Right lobe of liver (tissue), 4 donors: ENCODE measurements around the gene UBE2J2.

ENCODE experiments used
- POLR2A ChIP-seq: fragments of 450-650 bp; IDR thresholded peaks from one replicate; pipeline ENCODE4 v1.6.1; 2017; ENCODE audit warnings: antibody characterized with exemption, mild to moderate bottlenecking
- TF ChIP-seq, protein P1 (sequence below), 4 donors: fragments of 200-600 bp in 3 of 4; fragments of 450-650 bp in 1 of 4; IDR thresholded peaks; one replicate each; pipeline versions ENCODE4 v1.5.1 to v1.8.0; 2016 to 2022; ENCODE audit warnings: antibody characterized with exemption in 4 of 4, mild to moderate bottlenecking in 2 of 4
- donor health status: DM: no; HTN: no; CAD: no.
- donor health status: DM: no; HTN: no; CAD: no.
- donor health status: DM: no; HTN: yes; CAD: no.

DNA sequence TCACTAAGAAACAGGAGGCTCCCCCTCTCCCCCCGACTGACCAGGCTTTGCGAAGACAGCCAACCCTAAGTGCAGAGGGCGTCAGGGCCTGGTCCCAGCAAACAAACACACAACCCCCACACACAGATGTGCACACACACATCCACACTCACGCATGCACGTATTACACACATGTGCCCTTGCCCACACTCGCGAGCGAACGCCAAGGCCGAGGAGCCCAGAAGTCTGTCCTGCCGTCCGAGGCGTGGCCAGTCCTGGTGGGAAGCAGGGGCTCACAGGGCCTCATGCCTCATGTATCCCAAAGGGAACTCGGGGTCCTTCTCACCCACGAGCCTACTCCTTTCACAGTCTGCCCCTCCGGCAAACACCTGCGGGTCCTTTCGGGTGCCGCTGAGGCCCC is 43.9 kb downstream of the UBE2J2 start:
- no peak for TF ChIP-seq POLR2A
- TF ChIP-seq, protein P1, sequence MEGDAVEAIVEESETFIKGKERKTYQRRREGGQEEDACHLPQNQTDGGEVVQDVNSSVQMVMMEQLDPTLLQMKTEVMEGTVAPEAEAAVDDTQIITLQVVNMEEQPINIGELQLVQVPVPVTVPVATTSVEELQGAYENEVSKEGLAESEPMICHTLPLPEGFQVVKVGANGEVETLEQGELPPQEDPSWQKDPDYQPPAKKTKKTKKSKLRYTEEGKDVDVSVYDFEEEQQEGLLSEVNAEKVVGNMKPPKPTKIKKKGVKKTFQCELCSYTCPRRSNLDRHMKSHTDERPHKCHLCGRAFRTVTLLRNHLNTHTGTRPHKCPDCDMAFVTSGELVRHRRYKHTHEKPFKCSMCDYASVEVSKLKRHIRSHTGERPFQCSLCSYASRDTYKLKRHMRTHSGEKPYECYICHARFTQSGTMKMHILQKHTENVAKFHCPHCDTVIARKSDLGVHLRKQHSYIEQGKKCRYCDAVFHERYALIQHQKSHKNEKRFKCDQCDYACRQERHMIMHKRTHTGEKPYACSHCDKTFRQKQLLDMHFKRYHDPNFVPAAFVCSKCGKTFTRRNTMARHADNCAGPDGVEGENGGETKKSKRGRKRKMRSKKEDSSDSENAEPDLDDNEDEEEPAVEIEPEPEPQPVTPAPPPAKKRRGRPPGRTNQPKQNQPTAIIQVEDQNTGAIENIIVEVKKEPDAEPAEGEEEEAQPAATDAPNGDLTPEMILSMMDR (IDR thresholded peaks at IDR 0.05) = no peak
